Spleen (tissue), 11 donors: ENCODE results near the gene LRRC18. TPM values are rescaled to one million over a fixed set of nuclear protein-coding genes. Genes with fewer than 3 reads are reported as not detected.

ENCODE experiments used
- DNase-seq: peaks from one replicate; pipeline ENCODE4 v3.0.0-alpha.2; 2020
- H3K27ac ChIP-seq, 8 donors: fragments of 200-600 bp; sonication (generic) in 7 of 8; 1 replicate in 4 of 8; 2 replicates in 4 of 8; pipeline versions ENCODE4 v1.5.0 to v1.8.0; 2016 to 2021; ENCODE audit warnings: inconsistent platforms in 4 of 8, mild to moderate bottlenecking in 4 of 8, moderate library complexity in 1 of 8
- H3K27me3 ChIP-seq, 7 donors: fragments of 200-600 bp; sonication (generic) in 6 of 7; replicated peaks in 1 of 7; 1 replicate in 4 of 7; 2 replicates in 3 of 7; pipeline versions ENCODE4 v1.5.0 to v1.8.0; 2016 to 2021; ENCODE audit warnings: inconsistent platforms in 3 of 7, mild to moderate bottlenecking in 1 of 7
- H3K36me3 ChIP-seq, 6 donors: fragments of 200-600 bp; sonication (generic) in 5 of 6; 1 replicate in 4 of 6; 2 replicates in 2 of 6; pipeline versions ENCODE4 v1.5.0 to v1.8.0; 2016 to 2021; ENCODE audit warnings: inconsistent platforms in 2 of 6
- H3K4me1 ChIP-seq, 6 donors: fragments of 200-600 bp; sonication (generic) in 5 of 6; 1 replicate in 3 of 6; 2 replicates in 3 of 6; pipeline versions ENCODE4 v1.5.0 to v1.8.0; 2016 to 2021; ENCODE audit warnings: inconsistent platforms in 3 of 6
- H3K4me3 ChIP-seq, 8 donors: fragments of 200-600 bp; sonication (generic) in 7 of 8; 1 replicate in 4 of 8; 2 replicates in 4 of 8; pipeline versions ENCODE4 v1.5.0 to v1.8.0; 2016 to 2021; ENCODE audit warnings: inconsistent platforms in 4 of 8, mild to moderate bottlenecking in 4 of 8, moderate library complexity in 2 of 8
- H3K9me3 ChIP-seq, 8 donors: fragments of 200-600 bp; sonication (generic) in 7 of 8; 1 replicate in 4 of 8; 2 replicates in 4 of 8; pipeline versions ENCODE4 v1.5.0 to v1.8.0; 2016 to 2021; ENCODE audit warnings: inconsistent platforms in 4 of 8
- POLR2A ChIP-seq, 3 donors: fragments of 450-650 bp; IDR thresholded peaks; one replicate each; pipeline ENCODE4 v1.5.1; 2017; ENCODE audit warnings: antibody characterized with exemption in 3 of 3, mild to moderate bottlenecking in 1 of 3
- POLR2AphosphoS5 ChIP-seq, 3 donors: sonication (generic); formaldehyde crosslinking; IDR thresholded peaks; one replicate each; pipeline ENCODE4 v1.5.1; 2017; ENCODE audit warnings: antibody characterized with exemption in 3 of 3
- WGBS, 5 donors: extraction: QIAGEN DNeasy Blood & Tissue Kit in 3 of 5; methylation state at CpG; one replicate each; pipeline versions ENCODE4 v1.1.5 to v1.1.7; 2013 to 2018; 5-methylcytosine and 5-hydroxymethylcytosine counted together
- intact Hi-C: fragments of 100-400 bp; cut with DNase I; formaldehyde crosslinking; loops from one replicate; pipeline ENCODE4 v1.15.0; 2023; ENCODE audit warnings: low total_unique reads
- polyA plus RNA-seq, 3 donors: library from polyadenylated mRNA; stranded (reverse); fragments of 200-250 nt; gene quantifications; one replicate each; pipeline ENCODE4 v1.2.1, GENCODE V29; 2013
- total RNA-seq, 7 donors: library from RNA; depleted of rRNA in 3 of 7; stranded (reverse); fragments of >200 nt in 3 of 7; fragmentation: NEBNext Ultra II Directional in 4 of 7; extraction: Animal tissue kit (Norgen Biotek cat#: 25700) in 4 of 7; gene quantifications; one replicate each; pipeline versions ENCODE4 v1.1.0 to v1.2.1, GENCODE V29; 2016 to 2021
- TF ChIP-seq, protein P1 (sequence below), 11 experiments: fragments of 200-600 bp in 7 of 11; fragments of 450-650 bp in 4 of 11; sonication (generic) in 4 of 11; IDR thresholded peaks in 8 of 11; conservative IDR thresholded peaks in 3 of 11; 1 replicate in 7 of 11; 2 replicates in 4 of 11; pipeline versions ENCODE4 v1.4.0 to v1.8.0; 2016 to 2021; ENCODE audit warnings: antibody characterized with exemption in 11 of 11, inconsistent platforms in 4 of 11, mild to moderate bottlenecking in 1 of 11
- donor health status: healthy with polysubstance abuse.
- donor health status: DM: no; HTN: no; CAD: no; lungs with moderate emphysema.
- donor health status: DM: no; HTN: no; CAD: no.
- donor health status: Bipolar disorder and iron deficiency.
- donor health status: healthy.
- donor health status: DM: no; HTN: no; CAD: no.
- donor health status: DM: yes; HTN: yes; CAD: no.

LRRC18 gene
- total and polyA plus RNA-seq, 10 donors = 0.06 TPM; not detected in 9

DNA sequence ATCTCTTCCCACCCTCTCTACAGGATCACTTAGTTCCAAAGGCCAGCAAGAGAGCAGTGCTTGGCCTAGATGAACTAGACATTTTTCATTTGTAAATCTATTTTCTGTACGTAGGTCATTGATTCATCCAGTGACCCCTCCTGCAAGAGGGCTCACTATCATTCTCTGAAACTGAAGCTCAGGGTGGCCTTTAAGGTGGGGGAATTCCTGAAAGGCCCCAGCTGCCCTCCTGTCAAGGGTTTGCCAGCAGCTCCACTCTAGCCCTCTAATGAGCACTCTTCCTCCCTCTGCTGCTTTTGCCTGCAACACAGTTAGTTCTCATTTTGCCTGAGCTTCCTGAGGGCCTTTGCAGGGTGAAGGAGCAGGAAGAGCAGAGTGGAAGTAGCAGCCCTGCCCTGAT lies 41.2 kb downstream of the LRRC18 start:
- intact Hi-C loops = no loop called here

DNA sequence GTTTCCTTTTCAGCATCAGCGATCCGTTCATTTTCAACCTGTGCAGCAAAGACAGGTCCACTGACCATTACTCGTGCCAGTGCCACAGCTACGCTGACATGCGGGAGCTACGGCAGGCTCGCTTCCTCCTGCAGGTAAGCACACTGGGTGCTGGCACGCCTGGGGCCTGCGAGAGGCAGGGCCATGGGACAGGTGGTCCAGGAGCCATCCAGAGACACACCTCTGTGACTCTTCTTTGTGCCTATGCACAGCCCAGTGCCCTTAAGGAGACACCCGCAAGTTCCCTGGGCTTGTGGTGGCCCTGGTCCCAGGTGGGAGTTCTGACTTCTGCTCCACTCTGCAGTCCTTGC lies 42.2 kb downstream of the LRRC18 start:
- Histone ChIP-seq H3K4me1 (no peaks in the 10 kb centered on the region), H3K27me3 (no peaks in the 10 kb centered on the region), H3K36me3 (peaks cover 0 to 100% (median 35%) of the 10 kb centered on the region in 6 donors), H3K27ac (no peak overlapping the region), H3K4me3 (no peak overlapping the region), H3K9me3 (no peaks in the 10 kb centered on the region)
- no peak for DNase-seq
- intact Hi-C loops = no loop called here
- TF ChIP-seq, protein P1, sequence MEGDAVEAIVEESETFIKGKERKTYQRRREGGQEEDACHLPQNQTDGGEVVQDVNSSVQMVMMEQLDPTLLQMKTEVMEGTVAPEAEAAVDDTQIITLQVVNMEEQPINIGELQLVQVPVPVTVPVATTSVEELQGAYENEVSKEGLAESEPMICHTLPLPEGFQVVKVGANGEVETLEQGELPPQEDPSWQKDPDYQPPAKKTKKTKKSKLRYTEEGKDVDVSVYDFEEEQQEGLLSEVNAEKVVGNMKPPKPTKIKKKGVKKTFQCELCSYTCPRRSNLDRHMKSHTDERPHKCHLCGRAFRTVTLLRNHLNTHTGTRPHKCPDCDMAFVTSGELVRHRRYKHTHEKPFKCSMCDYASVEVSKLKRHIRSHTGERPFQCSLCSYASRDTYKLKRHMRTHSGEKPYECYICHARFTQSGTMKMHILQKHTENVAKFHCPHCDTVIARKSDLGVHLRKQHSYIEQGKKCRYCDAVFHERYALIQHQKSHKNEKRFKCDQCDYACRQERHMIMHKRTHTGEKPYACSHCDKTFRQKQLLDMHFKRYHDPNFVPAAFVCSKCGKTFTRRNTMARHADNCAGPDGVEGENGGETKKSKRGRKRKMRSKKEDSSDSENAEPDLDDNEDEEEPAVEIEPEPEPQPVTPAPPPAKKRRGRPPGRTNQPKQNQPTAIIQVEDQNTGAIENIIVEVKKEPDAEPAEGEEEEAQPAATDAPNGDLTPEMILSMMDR (IDR thresholded peaks at IDR 0.05 in 8 of 11, conservative IDR thresholded peaks at IDR 0.05 in 3 of 11) = no peak
- TF ChIP-seq POLR2AphosphoS5 (IDR thresholded peaks at IDR 0.05) (no peak), POLR2A (IDR thresholded peaks at IDR 0.05) (no peak)
- 97 to 99% (median 98%) methylated on average over 9 to 10 of the region's 10 CpGs for WGBS, 5 donors

More for the DNA sequence above, 41.2 kb downstream of the LRRC18 start:
- Histone ChIP-seq H3K9me3 (no peaks in the 10 kb centered on the region), H3K27ac (no peak overlapping the region), H3K36me3 (peaks cover 0 to 100% (median 36%) of the 10 kb centered on the region in 6 donors), H3K4me3 (no peak overlapping the region), H3K4me1 (no peaks in the 10 kb centered on the region), H3K27me3 (no peaks in the 10 kb centered on the region)
- 85 to 100% (median 96%) methylated on average over 1 of the region's 1 CpG for WGBS, 5 donors
- DNase-seq = no peak
- TF ChIP-seq, protein P1 (IDR thresholded peaks at IDR 0.05 in 8 of 11, conservative IDR thresholded peaks at IDR 0.05 in 3 of 11) = no peak
- no peak for TF ChIP-seq POLR2AphosphoS5 (IDR thresholded peaks at IDR 0.05)

DNA sequence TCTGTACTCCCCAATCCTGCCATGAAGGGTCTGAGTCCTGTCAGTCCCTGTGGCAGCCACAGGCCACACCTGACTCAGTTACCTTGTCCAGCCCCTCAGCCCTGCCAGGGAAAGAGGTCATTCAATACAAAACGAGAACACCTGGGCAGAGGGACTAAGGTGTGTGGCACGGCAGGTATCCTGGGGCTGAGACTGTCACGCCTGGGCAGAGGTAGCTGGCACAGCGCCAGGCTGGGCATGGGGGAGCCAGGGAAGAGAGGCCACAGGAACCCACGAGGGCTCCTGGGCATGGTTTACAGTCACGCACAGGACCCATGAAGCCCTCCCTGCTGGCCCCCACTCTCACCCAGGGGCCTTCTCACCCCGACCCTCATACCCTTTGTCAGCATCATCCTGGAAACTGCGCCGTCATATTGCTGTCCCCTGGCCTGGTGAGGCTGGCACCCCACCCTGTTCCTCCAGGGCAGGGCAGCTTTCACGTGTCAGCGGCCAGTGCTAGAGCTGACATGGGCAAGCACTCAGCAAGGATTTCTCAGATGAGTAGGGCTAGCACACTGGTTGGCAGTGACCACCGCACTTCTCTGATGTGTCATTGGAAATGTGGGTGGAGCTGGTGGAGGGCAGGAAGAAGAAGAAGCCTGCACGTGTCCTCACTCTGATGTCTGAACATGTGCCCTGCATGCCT lies 42.7 kb downstream of the LRRC18 start:
- intact Hi-C loops = no loop called here
- DNase-seq = no peak
- H3K27ac ChIP-seq = no peak overlapping the region

DNA sequence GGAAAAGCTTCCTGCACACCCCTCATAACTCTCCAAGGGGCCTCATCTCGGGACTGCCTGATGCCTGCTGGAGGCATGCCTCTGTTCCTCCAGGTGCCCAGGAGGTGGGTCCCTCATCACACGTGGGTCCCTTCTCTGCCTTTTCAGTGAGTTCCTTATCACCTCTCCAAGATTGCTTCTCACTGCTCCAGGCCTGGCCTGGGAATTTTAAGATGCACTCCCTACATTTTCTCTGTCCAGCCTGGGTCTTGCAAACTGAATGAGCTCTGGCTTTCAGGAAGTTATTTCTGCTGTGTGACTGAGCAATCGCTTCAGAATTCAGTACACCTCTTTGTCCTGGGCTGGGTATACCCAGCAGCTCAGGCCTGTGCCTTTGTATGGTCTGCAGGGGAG lies 43.8 kb downstream of the LRRC18 start:
- TF ChIP-seq, protein P1 (IDR thresholded peaks at IDR 0.05 in 8 of 11, conservative IDR thresholded peaks at IDR 0.05 in 3 of 11) = no peak
- no peak for TF ChIP-seq POLR2A (IDR thresholded peaks at IDR 0.05)
- no peak for TF ChIP-seq POLR2AphosphoS5 (IDR thresholded peaks at IDR 0.05)
- H3K9me3 ChIP-seq = no peaks in the 10 kb centered on the region
- peaks cover 0 to 100% (median 26%) of the 10 kb centered on the region in 6 donors for H3K36me3 ChIP-seq
- intact Hi-C loops = no loop called here
- no peak overlapping the region for H3K27ac ChIP-seq
- H3K4me3 ChIP-seq = no peak overlapping the region
- 78 to 90% (median 80%) methylated on average over 3 of the region's 3 CpGs for WGBS, 5 donors
- no peaks in the 10 kb centered on the region for H3K27me3 ChIP-seq
- H3K4me1 ChIP-seq = no peaks in the 10 kb centered on the region
- no peak for DNase-seq

More for the DNA sequence above, 42.7 kb downstream of the LRRC18 start:
- Histone ChIP-seq H3K4me1 (no peaks in the 10 kb centered on the region), H3K9me3 (no peaks in the 10 kb centered on the region), H3K36me3 (peaks cover 0 to 100% (median 32%) of the 10 kb centered on the region in 6 donors), H3K27me3 (no peaks in the 10 kb centered on the region), H3K4me3 (no peak overlapping the region)
- peak in 1 of 3 donors; percentile 1 for TF ChIP-seq POLR2AphosphoS5 (IDR thresholded peaks at IDR 0.05)
- TF ChIP-seq, protein P1 (IDR thresholded peaks at IDR 0.05 in 8 of 11, conservative IDR thresholded peaks at IDR 0.05 in 3 of 11) = no peak
- WGBS, 5 donors = 83 to 95% (median 89%) methylated on average over 10 to 13 of the region's 13 CpGs
